SK-N-MC (cell line): Measurements from ENCODE around the gene ARHGAP28.

Source experiments
- EZH2 ChIP-seq: fragments of 200-600 bp; sonication (generic); IDR thresholded peaks from one replicate; pipeline ENCODE4 v1.6.1; 2017; ENCODE audit warnings: antibody characterized with exemption
- FOXP2 ChIP-seq: optimal IDR thresholded peaks from 2 replicates; pipeline ENCODE3; 2011; ENCODE audit warnings: mild to moderate bottlenecking, moderate library complexity; ENCODE audit not compliant: insufficient read depth; ENCODE audit errors: extremely low read length, control extremely low read depth
- POLR2AphosphoS5 ChIP-seq: IDR thresholded peaks from 2 replicates; pipeline ENCODE4 v1.6.1; 2012; ENCODE audit warnings: mild to moderate bottlenecking, low read depth, low read length, borderline replicate concordance

GRCh38 chr18:6886797-6887330, 157.3 kb downstream of the ARHGAP28 start:
- TF ChIP-seq POLR2AphosphoS5: no peak
- TF ChIP-seq EZH2: no peak
- no peak for TF ChIP-seq FOXP2
